Medulla oblongata (tissue), 1 donor: ENCODE measurements around the gene ATG9B.
"Not testable (repeated sequence)": the region's sequence is repeated elsewhere in the genome, so short reads cannot be mapped to it uniquely, and the experiment has no call there.

Experiments
- DNase-seq: peaks from one replicate; pipeline ENCODE4 v3.0.0-alpha.2; 2015; ENCODE audit errors: extremely low spot score

The ATG9B gene

GRCh38 chr7:151017953-151018420, 6.3 kb downstream of the ATG9B start:
- peak; percentile 41 for DNase-seq

DNA sequence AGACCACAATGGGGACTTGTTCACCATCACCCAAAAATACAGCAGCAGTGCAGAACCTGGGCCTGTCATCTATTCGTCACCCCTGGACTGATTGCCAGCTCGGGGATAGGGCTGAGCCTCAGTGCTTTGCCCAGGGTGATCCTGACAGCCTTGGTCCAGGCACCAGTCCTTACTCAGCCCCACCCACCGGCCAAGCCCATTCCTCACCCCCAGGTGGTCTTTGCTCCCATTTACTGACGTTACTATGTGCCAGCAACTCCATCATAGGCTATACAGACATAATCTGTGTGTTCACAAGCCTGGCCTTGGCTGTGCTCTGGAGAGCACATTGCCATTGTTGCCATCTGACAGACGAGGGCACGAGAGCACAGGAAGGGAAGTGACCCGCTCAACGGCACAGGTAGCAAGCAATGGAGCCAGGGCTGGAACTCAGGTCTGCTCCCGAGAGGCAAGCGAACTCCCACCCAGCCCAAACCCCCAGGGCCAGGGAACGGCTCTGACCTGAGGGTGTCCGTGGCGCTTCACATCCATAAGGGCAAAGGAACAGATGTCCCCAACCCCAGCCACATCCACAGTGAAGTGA, 6.8 kb downstream of the ATG9B start:
- no peak for DNase-seq

- DNase-seq = no peak
Observed at GRCh38 chr7:151016942-151017341, 7.4 kb downstream of the ATG9B start.

DNA sequence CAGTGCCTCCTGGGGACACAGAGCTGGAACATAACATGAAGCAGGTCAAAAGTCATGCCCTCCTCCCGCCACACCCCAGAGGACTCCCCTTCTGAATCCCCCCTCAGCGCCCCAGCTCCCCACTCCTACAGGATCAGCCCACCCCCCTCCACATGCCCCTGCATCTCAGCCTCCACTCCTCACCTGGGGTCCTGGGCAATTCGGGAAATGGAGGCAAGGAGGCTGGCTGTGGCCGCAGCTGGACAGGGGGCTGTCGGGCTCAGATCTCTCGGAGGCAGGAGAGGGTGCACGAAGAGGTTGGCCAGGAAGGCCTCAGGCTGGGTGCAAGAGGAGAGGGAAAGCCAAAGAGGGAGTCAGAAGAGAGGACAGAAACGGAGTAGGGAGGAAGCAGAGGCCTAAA, 7.8 kb downstream of the ATG9B start:
- no peak for DNase-seq

DNA sequence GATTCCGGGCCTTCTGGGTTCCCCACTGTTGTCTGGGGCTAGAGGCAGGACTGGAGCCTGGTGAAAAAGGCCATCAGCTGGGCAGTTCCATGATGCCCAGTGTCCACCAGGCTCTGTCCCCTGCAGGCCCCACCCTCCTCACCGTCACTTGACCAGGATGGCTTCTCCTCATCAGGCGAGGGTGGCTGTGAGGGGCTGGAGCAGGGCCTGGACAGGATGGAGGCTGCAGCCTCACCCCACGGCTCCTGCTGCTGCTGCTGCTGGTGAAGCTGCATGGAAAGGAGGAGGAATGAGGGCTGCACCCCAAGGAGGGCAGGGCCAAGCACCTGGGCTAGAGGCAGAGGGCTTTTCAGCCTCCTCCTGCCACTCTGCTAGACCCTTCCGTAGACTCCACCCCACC, 8.3 kb downstream of the ATG9B start:
- no peak for DNase-seq

GRCh38 chr7:151014950-151015349, 9.3 kb downstream of the ATG9B start:
- DNase-seq = no peak

- DNase-seq = peak; percentile 55
Observed at GRCh38 chr7:151013733-151014497, 10.4 kb downstream of the ATG9B start.

GRCh38 chr7:151013356-151013732, 10.9 kb downstream of the ATG9B start:
- no peak for DNase-seq

GRCh38 chr7:151012911-151013347, 11.4 kb downstream of the ATG9B start:
- DNase-seq = no peak

- DNase-seq = no peak
Observed at GRCh38 chr7:151012031-151012692, 12.1 kb downstream of the ATG9B start.

DNA sequence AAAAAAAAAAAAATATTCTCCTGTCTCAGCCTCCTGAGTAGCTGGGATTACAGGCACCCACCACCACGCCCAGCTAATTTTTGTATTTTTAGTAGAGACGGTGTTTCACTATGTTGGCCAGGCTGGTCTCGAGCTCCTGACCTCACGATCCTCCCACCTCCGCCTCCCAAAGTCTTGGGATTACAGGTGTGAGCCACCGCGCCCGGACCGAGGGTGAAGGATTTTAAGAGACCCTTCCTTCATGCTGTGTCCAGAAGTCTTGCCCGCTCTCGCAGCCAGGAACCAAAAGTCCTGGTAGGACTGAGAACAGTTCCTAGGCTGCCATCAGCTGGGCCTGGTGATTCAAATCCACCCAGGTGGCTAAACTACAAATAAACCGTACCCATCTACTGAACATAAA, 12.7 kb downstream of the ATG9B start:
- DNase-seq = not testable (repeated sequence)

DNA sequence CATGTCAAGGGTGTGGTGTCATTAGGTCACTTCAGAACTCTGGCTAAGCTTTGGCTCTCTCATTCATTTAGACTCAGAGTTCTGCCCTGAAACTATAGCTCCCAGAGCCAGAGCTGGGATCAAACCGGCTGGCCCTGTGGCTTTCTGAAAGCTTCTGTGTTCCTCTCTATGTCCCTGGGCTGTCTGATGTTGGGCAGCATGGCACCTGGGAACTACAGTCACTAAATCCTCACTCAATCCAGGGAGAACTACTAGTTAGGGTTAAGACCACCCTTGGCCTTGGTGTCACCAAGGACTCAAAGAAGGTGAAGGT, 13.2 kb downstream of the ATG9B start:
- DNase-seq = no peak

DNA sequence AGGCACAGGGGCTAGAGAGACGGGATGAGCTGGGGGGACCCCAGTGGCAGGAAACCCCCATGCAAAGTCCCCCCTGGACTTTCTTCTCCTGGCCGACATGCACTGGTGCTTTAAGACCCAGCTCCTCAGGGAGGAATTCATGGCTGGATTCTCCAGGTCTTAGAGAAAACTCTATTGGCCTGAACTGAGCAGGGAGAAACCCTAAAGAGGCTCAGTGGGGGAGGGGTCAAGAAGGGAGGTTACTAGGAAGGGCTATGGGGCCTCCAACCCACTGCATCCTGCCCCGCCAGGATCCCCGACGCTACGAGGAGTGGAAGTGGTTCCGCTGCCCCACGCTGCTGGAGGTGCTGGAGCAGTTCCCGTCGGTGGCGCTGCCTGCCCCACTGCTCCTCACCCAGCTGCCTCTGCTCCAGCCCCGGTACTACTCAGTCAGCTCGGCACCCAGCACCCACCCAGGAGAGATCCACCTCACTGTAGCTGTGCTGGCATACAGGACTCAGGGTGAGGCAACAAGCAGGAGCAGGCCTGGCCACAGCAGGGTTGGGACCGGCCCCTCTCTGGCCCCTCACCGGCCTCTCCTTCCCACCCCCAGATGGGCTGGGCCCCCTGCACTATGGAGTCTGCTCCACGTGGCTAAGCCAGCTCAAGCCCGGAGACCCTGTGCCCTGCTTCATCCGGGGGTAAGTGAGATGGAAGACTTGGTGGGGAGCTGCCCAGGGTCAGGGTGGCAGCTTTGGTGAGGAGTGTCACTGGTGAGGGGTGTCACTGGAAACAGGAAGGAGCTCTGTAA, 13.8 kb downstream of the ATG9B start:
- DNase-seq = no peak

DNA sequence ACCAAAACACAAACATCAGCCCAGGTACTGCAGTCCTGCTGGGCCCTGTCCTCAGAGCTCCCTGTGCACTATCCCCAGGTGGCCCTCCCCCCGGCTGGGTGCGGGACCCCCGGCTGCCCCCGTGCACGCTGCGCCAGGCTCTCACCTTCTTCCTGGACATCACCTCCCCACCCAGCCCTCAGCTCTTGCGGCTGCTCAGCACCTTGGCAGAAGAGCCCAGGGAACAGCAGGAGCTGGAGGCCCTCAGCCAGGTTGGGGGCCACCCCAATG, 14.3 kb downstream of the ATG9B start:
- DNase-seq = no peak

DNA sequence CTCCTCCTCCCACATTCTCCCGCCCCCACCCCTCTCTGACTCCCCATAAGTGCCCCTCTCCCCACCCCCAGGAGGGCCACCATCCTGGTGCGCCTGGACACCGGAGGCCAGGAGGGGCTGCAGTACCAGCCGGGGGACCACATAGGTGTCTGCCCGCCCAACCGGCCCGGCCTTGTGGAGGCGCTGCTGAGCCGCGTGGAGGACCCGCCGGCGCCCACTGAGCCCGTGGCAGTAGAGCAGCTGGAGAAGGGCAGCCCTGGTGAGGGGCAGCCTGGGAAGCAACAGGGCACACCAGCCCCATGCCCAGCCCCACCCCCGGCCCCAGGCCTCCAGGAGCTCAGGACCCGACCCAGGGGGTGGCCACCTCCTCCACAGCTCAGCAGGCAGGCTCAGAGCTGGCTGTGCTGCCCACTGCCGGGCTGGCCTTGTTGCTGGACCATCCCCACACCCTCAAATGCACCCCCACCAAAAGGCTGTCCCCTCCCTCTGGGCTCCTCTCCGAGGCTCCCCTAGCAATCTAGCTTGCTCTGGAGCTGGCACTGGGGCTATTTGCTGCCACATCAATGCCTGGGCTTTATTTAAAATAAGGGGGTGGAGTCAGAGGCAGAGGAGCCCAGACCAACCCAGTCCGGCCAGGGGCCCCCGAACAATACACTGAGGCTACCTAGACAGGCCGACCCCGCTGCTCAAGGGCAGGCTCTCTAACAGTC, 14.8 kb downstream of the ATG9B start:
- DNase-seq = no peak

DNA sequence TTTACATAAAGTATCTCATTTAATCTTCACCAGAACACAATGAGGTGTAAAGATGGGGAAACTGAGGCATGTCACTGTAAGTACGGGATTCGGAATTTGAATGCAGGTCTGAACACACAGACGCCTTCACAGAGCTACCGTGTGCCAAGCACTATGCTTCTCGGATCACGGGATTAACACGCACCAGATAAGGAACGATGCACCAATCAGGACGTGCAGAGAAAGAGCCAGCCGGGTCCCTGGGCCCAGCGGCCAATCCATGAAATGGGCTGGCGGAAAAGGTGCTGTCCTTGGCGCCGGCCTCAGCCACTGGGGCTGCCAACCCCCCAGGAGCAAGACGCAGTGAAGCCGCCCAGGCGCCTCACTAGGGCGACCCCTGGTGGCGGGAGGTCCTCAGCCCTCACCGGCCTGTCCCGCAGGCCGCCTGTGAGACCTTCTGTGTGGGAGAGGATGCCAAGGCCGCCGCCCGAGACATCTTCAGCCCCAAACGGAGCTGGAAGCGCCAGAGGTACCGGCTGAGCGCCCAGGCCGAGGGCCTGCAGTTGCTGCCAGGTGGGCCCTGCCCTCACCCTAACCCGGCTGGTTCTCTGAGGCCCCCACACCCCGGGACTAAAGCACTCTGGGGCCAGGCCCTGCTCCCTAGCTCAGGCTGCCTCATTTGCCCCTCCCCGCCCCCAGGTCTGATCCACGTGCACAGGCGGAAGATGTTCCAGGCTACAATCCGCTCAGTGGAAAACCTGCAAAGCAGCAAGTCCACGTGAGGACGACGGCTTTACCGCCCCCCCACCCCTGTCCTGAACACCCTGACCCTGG, 15.6 kb downstream of the ATG9B start:
- DNase-seq = no peak

- no peak for DNase-seq
Observed at GRCh38 chr7:151008143-151008510, 16.2 kb downstream of the ATG9B start.

- DNase-seq = no peak
Observed at GRCh38 chr7:151007469-151007898, 16.8 kb downstream of the ATG9B start.

DNA sequence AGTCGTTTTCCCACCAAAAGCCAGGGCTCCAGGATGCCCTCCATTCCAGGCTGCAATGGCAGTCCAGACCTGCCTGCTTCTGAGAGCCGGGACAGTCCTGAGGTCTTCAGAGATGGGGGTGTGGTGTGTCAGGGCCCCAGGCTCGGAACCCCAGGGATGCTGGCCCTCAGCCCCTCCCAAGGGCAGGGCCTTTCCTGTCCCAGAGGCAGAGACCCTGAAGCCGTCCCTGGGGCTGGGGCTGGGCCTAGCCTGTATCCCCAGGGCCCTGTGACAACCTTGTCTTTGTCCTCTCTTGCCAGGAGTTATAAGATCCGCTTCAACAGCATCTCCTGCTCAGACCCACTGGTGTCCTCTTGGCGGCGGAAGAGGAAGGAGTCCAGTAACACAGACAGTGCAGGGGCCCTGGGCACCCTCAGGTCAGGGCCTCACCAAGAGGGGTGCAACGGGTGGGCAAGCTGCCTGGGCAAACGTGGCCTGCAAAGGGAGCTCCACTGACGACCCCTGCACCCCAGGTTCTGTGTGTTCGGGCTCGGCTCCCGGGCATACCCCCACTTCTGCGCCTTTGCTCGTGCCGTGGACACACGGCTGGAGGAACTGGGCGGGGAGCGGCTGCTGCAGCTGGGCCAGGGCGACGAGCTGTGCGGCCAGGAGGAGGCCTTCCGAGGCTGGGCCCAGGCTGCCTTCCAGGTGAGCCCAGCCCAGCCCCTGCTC, 17.5 kb downstream of the ATG9B start:
- no peak for DNase-seq

DNA sequence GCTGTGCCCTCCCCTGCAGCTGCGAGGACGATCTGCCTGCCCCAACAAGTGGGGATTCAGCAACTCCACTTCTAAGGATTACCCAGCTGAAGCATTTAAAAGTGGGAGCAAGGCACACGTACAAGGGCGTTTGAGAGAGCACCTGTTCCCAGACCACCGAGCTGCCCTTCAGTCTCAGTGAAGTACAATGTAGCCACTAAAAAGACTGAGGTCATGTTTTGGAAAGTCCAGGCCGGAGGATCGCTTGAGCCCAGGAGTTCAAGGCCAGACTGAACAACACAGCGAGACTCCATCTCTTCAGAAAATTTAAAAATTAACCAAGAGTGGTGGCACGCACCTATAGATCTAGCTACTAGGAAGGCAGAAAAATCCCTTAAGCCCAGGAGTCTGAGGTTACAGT, 18.7 kb downstream of the ATG9B start:
- no peak for DNase-seq

DNA sequence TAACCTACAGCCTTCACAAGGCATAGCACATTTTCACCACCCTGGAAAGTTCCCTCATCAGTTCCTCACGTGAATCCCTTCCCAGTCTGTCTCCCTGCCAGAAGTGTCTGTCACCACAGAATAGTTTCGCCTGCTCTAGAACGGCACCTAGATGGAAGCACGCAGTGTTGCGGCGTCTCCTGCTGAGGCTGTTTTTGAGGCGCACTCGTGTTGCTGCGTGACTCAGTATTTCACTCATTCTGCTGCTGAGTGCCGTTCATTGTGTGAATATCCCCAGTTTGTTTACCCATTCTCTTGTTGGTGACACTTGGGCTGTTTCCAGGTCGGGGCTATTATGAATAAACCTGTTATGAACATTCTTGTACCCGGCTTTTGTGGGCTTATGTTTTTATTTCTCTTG, 20.7 kb downstream of the ATG9B start:
- DNase-seq = no peak
